Endothelial cell of umbilical vein (primary cell): Measurements from ENCODE around the gene MAML3. TPM values are rescaled to one million over a fixed set of nuclear protein-coding genes. Genes with fewer than 3 reads are reported as not detected.

Experiments
- BruUV-seq: library from RNA; stranded (reverse); fragments of 400-500 nt; replicated peaks from 2 replicates; lab custom pipeline; 2021; lab: Mats Ljungman, UMichigan
- CTCF ChIA-PET: fragments of 300-600, 350-600 bp; sonication (Branson Sonifier 250); formaldehyde crosslinking; loops from one replicate; lab custom pipeline; 2021; ENCODE audit warnings: antibody characterized with exemption, inconsistent platforms; lab: Charles Lee
- POLR2A ChIA-PET: fragments of 300-600, 350-600 bp; sonication (Branson Sonifier 250); formaldehyde crosslinking; loops from one replicate; lab custom pipeline; 2021; ENCODE audit warnings: antibody characterized with exemption, inconsistent platforms; lab: Charles Lee
- DNase-seq: peaks from one replicate; pipeline ENCODE4 v3.0.0-alpha.2; 2011; ENCODE audit warnings: low read depth, low spot score
- FAIRE-seq: peaks from 2 replicates; lab custom pipeline; 2011; peaks lifted over from hg19 to GRCh38; lab: Jason Lieb, UNC
- H2AFZ ChIP-seq: 2 replicates; pipeline ENCODE4 v1.6.0; 2012; ENCODE audit warnings: low read depth, low read length, control low read depth, inconsistent platforms
- H3K27ac ChIP-seq: 2 replicates; pipeline ENCODE4 v1.5.1; 2011; ENCODE audit warnings: low read depth, mild to moderate bottlenecking, control low read depth, low read length, moderate library complexity; ENCODE audit not compliant: insufficient read depth
- H3K27me3 ChIP-seq, 2 experiments: 2 replicates each; pipeline versions ENCODE4 v1.6.0 to v1.6.1; 2011; ENCODE audit warnings: low read length in 2 of 2, mixed read lengths in 1 of 2; ENCODE audit not compliant: control insufficient read depth in 2 of 2, insufficient read depth in 2 of 2
- H3K36me3 ChIP-seq, 2 experiments: 2 replicates in 1 of 2; 3 replicates in 1 of 2; pipeline ENCODE4 v1.5.1; 2011; ENCODE audit warnings: low read length in 2 of 2, mild to moderate bottlenecking in 1 of 2, moderate library complexity in 1 of 2; ENCODE audit not compliant: control insufficient read depth in 2 of 2, insufficient read depth in 2 of 2; ENCODE audit errors: extremely low read depth in 1 of 2
- H3K4me1 ChIP-seq: 3 replicates; pipeline ENCODE4 v1.5.1; 2011; ENCODE audit warnings: mild to moderate bottlenecking, low read length; ENCODE audit not compliant: control insufficient read depth, insufficient read depth; ENCODE audit errors: extremely low read depth
- H3K4me2 ChIP-seq: 2 replicates; pipeline ENCODE4 v1.6.1; 2011; ENCODE audit warnings: low read length, control low read depth, mixed read lengths; ENCODE audit not compliant: insufficient read depth
- H3K4me3 ChIP-seq, 3 experiments: fragments of 200-600 bp in 1 of 3; sonication (generic), shearing (Covaris generic) in 1 of 3; replicated peaks in 1 of 3; 2 replicates each; pipeline ENCODE4 v1.5.1; 2011 to 2016; ENCODE audit warnings: control low read depth in 3 of 3, low read length in 3 of 3, mild to moderate bottlenecking in 2 of 3, inconsistent platforms in 1 of 3, low read depth in 1 of 3, moderate library complexity in 1 of 3; ENCODE audit not compliant: insufficient read depth in 1 of 3
- H3K79me2 ChIP-seq: 2 replicates; pipeline ENCODE4 v1.6.0; 2012; ENCODE audit warnings: low read length, inconsistent platforms; ENCODE audit not compliant: control insufficient read depth, insufficient read depth
- H3K9ac ChIP-seq: replicated peaks from 2 replicates; pipeline ENCODE3; 2011; ENCODE audit warnings: low read length, control low read depth; ENCODE audit not compliant: insufficient read depth; ENCODE audit errors: extremely low read depth
- H3K9me1 ChIP-seq: replicated peaks from 3 replicates; pipeline ENCODE4 v1.6.0; 2011; ENCODE audit warnings: mild to moderate bottlenecking, low read length; ENCODE audit not compliant: control insufficient read depth, insufficient read depth; ENCODE audit errors: extremely low read depth
- H3K9me3 ChIP-seq: replicated peaks from 2 replicates; pipeline ENCODE4 v1.5.1; 2012; ENCODE audit warnings: low read length, inconsistent platforms; ENCODE audit not compliant: control insufficient read depth, insufficient read depth
- H4K20me1 ChIP-seq: replicated peaks from 2 replicates; pipeline ENCODE3; 2011; ENCODE audit warnings: mild to moderate bottlenecking, low read length; ENCODE audit not compliant: control insufficient read depth, insufficient read depth; ENCODE audit errors: extremely low read depth
- CTCF ChIP-seq, 2 donors: IDR thresholded peaks; 1 replicate in 1 of 2; 2 replicates in 1 of 2; pipeline ENCODE4 v1.5.1; 2011; ENCODE audit warnings: low read length in 2 of 2, mild to moderate bottlenecking in 2 of 2, moderate library complexity in 2 of 2, control low read depth in 1 of 2, inconsistent platforms in 1 of 2, low read depth in 1 of 2; ENCODE audit not compliant: insufficient read depth in 1 of 2; ENCODE audit errors: extremely low read depth in 1 of 2
- EZH2 ChIP-seq: IDR thresholded peaks from 2 replicates; pipeline ENCODE4 v1.6.1; 2012; ENCODE audit warnings: borderline replicate concordance, low read depth, mild to moderate bottlenecking, moderate library complexity, low read length, inconsistent platforms; ENCODE audit not compliant: severe bottlenecking
- FOS ChIP-seq: IDR thresholded peaks from 2 replicates; pipeline ENCODE4 v1.6.1; 2011; ENCODE audit warnings: mild to moderate bottlenecking, low read length, moderate library complexity, borderline replicate concordance; ENCODE audit not compliant: insufficient read depth
- GATA2 ChIP-seq: IDR thresholded peaks from 2 replicates; pipeline ENCODE4 v1.7.0; 2011; ENCODE audit warnings: low read depth, mild to moderate bottlenecking, moderate library complexity, mixed read lengths, low read length; ENCODE audit not compliant: insufficient read length, insufficient read depth
- JUN ChIP-seq: IDR thresholded peaks from 2 replicates; pipeline ENCODE4 v1.6.1; 2011; ENCODE audit warnings: borderline replicate concordance, low read depth; ENCODE audit not compliant: insufficient read length, insufficient read depth
- MAX ChIP-seq: IDR thresholded peaks from 2 replicates; pipeline ENCODE4 v1.6.1; 2011; ENCODE audit not compliant: insufficient read depth, insufficient read length
- MYC ChIP-seq: IDR thresholded peaks from one replicate; pipeline ENCODE4 v1.6.1; 2011; ENCODE audit warnings: mild to moderate bottlenecking, low read depth, low read length
- POLR2A ChIP-seq: IDR thresholded peaks from 2 replicates; pipeline ENCODE4 v1.6.1; 2012; ENCODE audit warnings: low read depth, mild to moderate bottlenecking, control low read depth, low read length
- POLR2AphosphoS5 ChIP-seq: IDR thresholded peaks from 2 replicates; pipeline ENCODE4 v1.6.1; 2012; ENCODE audit warnings: low read depth, mild to moderate bottlenecking, control low read depth, low read length, moderate library complexity; ENCODE audit not compliant: insufficient read depth
- dilution Hi-C: fragments of 300-500 bp; cut with MboI; formaldehyde crosslinking; loops from one replicate; pipeline ENCODE4 v1.15.0; 2019; ENCODE audit warnings: low sequenced_read_pairs; ENCODE audit not compliant: extremely low pct_ligation_motif_present
- intact Hi-C: fragments of 100-400 bp; cut with micrococcal nuclease; formaldehyde crosslinking; loops from one replicate; pipeline ENCODE4 v1.10.0; 2022
- polyA plus RNA-seq, 4 experiments: library from polyadenylated mRNA; depleted of rRNA in 3 of 4; stranded (reverse) in 3 of 4; unstranded in 1 of 4; fragments of >200 nt; gene quantifications; 2 replicates each; pipeline versions ENCODE4 v1.2.1 to v1.2.3, GENCODE V29; 2011 to 2012; ENCODE audit warnings: missing spikeins in 1 of 4
- total RNA-seq: library from RNA; stranded (reverse); gene quantifications from 2 replicates; pipeline ENCODE4 v1.2.3, GENCODE V29; 2021

The MAML3 gene
- total and polyA plus RNA-seq, 2 donors (not counting 3 experiments of a cell fraction or from before 2014, with no cell fraction given), result 14.0 to 20.3 TPM

GRCh38 chr4:139922406-139923024 is 231.5 kb downstream of the MAML3 start:
- Histone ChIP-seq H3K36me3 (no peaks in the 10 kb centered on the region), H3K27me3 (no peaks in the 10 kb centered on the region), H3K4me3 (no peak overlapping the region), H4K20me1 (no peaks in the 10 kb centered on the region), H3K27ac (no peak overlapping the region), H3K9me3 (no peaks in the 10 kb centered on the region), H3K9me1 (no peaks in the 10 kb centered on the region), H3K4me1 (peaks cover 50% of the 10 kb centered on the region), H3K79me2 (no peaks in the 10 kb centered on the region), H2AFZ (no peak overlapping the region), H3K9ac (no peak overlapping the region), H3K4me2 (no peak overlapping the region)
- no TSS peak for BruUV-seq
- peak; percentile 4 for FAIRE-seq
- POLR2A ChIA-PET, result no interaction called here
- intact Hi-C loops, result no loop called here
- no peak for TF ChIP-seq EZH2
- TF ChIP-seq POLR2A, result no peak
- TF ChIP-seq MAX, result peak; percentile 68
- dilution Hi-C loops, result no loop called here
- CTCF ChIA-PET, result interaction anchor here (0.8 to 2.2 kb wide), 4 partner anchors 9 to 257 kb away, joined by 3 to 8 read pairs (median 3); partner anchors contain the start of gene MGST2
- peak; percentile 67 for DNase-seq

- Histone ChIP-seq H3K4me3 (no peak overlapping the region), H3K4me1 (peaks cover 50% of the 10 kb centered on the region), H3K27ac (peak overlapping the region; percentile 84), H3K9ac (no peak overlapping the region), H3K9me3 (no peaks in the 10 kb centered on the region), H3K4me2 (no peak overlapping the region), H3K27me3 (no peaks in the 10 kb centered on the region), H3K9me1 (no peaks in the 10 kb centered on the region), H4K20me1 (no peaks in the 10 kb centered on the region), H3K36me3 (no peaks in the 10 kb centered on the region), H3K79me2 (no peaks in the 10 kb centered on the region), H2AFZ (no peak overlapping the region)
- BruUV-seq, result no TSS peak
- CTCF ChIA-PET, result interaction anchor here (0.7 to 2.2 kb wide), 7 partner anchors 8 to 188 kb away, joined by 3 to 8 read pairs (median 4); no protein-coding TSS in a partner anchor
- POLR2A ChIA-PET, result no interaction called here
- intact Hi-C loops (loop anchor here (2.0 kb wide), 1 partner anchor 173 kb away; no protein-coding TSS in a partner anchor), dilution Hi-C loops (no loop called here)
- peak; percentile 33 for FAIRE-seq
- TF ChIP-seq FOS, result no peak
- no peak for TF ChIP-seq CTCF (IDR thresholded peaks at IDR 0.05; ENCODE audit: extremely low read depth in 1 of 2, insufficient read depth in 1 of 2, low read depth in 1 of 2, low read length in 2 of 2)
- no peak for TF ChIP-seq JUN
- no peak for TF ChIP-seq MYC
- TF ChIP-seq GATA2, result no peak
- TF ChIP-seq POLR2A, result no peak
- TF ChIP-seq EZH2, result no peak
- no peak for TF ChIP-seq POLR2AphosphoS5
- no peak for TF ChIP-seq MAX
- DNase-seq, result peak; percentile 41
These were observed 232.4 kb downstream of the MAML3 start for GRCh38 chr4:139921429-139922184.
